Stimulated activated CD4-positive, alpha-beta T cell treated with anti-CD3 and anti-CD28 coated beads, Interleukin-12 subunit alpha, Interleukin-12 subunit beta, amount 100 ng/mL, for 4 hours (primary cell): ENCODE data around the gene TJP1.
"Not testable (repeated sequence)": the region's sequence is repeated elsewhere in the genome, so short reads cannot be mapped to it uniquely, and the experiment has no call there.

Experiments used
- DNase-seq: peaks from one replicate; pipeline ENCODE4 v3.0.0-alpha.2; 2020

Gene TJP1

GRCh38 chr15:29795610-29796009 is 26.7 kb downstream of the TJP1 start:
- DNase-seq, result no peak

- DNase-seq, result no peak
These were observed 29.7 kb downstream of the TJP1 start for GRCh38 chr15:29792426-29793159.

GRCh38 chr15:29790607-29791006 is 31.7 kb downstream of the TJP1 start:
- no peak for DNase-seq

- no peak for DNase-seq
These were observed 32.4 kb downstream of the TJP1 start for GRCh38 chr15:29789871-29790270.

- no peak for DNase-seq
These were observed 33.7 kb downstream of the TJP1 start for GRCh38 chr15:29788433-29789034.

GRCh38 chr15:29787767-29788166 is 34.5 kb downstream of the TJP1 start:
- DNase-seq, result no peak

GRCh38 chr15:29785642-29786041 is 36.6 kb downstream of the TJP1 start:
- no peak for DNase-seq

- DNase-seq, result no peak
These were observed 37.1 kb downstream of the TJP1 start for GRCh38 chr15:29785136-29785535.

GRCh38 chr15:29784413-29784812 is 37.9 kb downstream of the TJP1 start:
- DNase-seq, result no peak

- not testable (repeated sequence) for DNase-seq
These were observed 39.5 kb downstream of the TJP1 start for GRCh38 chr15:29782816-29783215.

GRCh38 chr15:29778382-29778781 is 43.9 kb downstream of the TJP1 start:
- DNase-seq, result no peak

GRCh38 chr15:29776859-29777258 is 45.4 kb downstream of the TJP1 start:
- no peak for DNase-seq

GRCh38 chr15:29774900-29775299 is 47.4 kb downstream of the TJP1 start:
- no peak for DNase-seq

- no peak for DNase-seq
These were observed 48.5 kb downstream of the TJP1 start for GRCh38 chr15:29773816-29774215.

- DNase-seq, result no peak
These were observed 49.3 kb downstream of the TJP1 start for GRCh38 chr15:29773000-29773399.

- no peak for DNase-seq
These were observed 51.5 kb downstream of the TJP1 start for GRCh38 chr15:29770796-29771195.

- no peak for DNase-seq
These were observed 56.3 kb downstream of the TJP1 start for GRCh38 chr15:29765898-29766527.

- DNase-seq, result no peak
These were observed 56.9 kb downstream of the TJP1 start for GRCh38 chr15:29765234-29765841.

GRCh38 chr15:29759596-29759995 is 62.7 kb downstream of the TJP1 start:
- DNase-seq, result no peak

- no peak for DNase-seq
These were observed 65.7 kb downstream of the TJP1 start for GRCh38 chr15:29756358-29757267.

- DNase-seq, result not testable (repeated sequence)
These were observed 68.3 kb downstream of the TJP1 start for GRCh38 chr15:29754009-29754408.

- DNase-seq, result no peak
These were observed 68.8 kb downstream of the TJP1 start for GRCh38 chr15:29753506-29753905.

GRCh38 chr15:29750754-29751153 is 71.5 kb downstream of the TJP1 start:
- no peak for DNase-seq
